H9 (cell line): ENCODE data around the gene COL4A2. TPM values are rescaled to one million over a fixed set of nuclear protein-coding genes. Genes with fewer than 3 reads are reported as not detected.

Experiments
- DNase-seq: peaks from one replicate; pipeline ENCODE4 v3.0.0-alpha.2; 2017
- H2AFZ ChIP-seq: one replicate; pipeline ENCODE4 v1.6.1; 2013; ENCODE audit warnings: mild to moderate bottlenecking, low read length, control low read depth, moderate library complexity
- H2AK5ac ChIP-seq: 2 replicates; pipeline ENCODE4 v1.6.1; 2013; ENCODE audit warnings: low read length, control low read depth, mixed read lengths; ENCODE audit not compliant: insufficient read length
- H2BK120ac ChIP-seq: one replicate; pipeline ENCODE4 v1.6.1; 2013; ENCODE audit warnings: low read depth, mild to moderate bottlenecking, low read length, control low read depth, inconsistent platforms; ENCODE audit not compliant: poor library complexity, severe bottlenecking
- H2BK12ac ChIP-seq: 2 replicates; pipeline ENCODE4 v1.6.1; 2013; ENCODE audit warnings: low read length, control low read depth, mixed read lengths, low read depth; ENCODE audit not compliant: insufficient read length
- H2BK15ac ChIP-seq: 2 replicates; pipeline ENCODE4 v1.6.1; 2013; ENCODE audit warnings: low read depth, low read length, control low read depth
- H2BK20ac ChIP-seq: one replicate; pipeline ENCODE4 v1.6.1; 2013; ENCODE audit warnings: low read depth, mild to moderate bottlenecking, low read length, control low read depth, inconsistent platforms; ENCODE audit not compliant: poor library complexity, severe bottlenecking
- H2BK5ac ChIP-seq: 2 replicates; pipeline ENCODE4 v1.6.1; 2013; ENCODE audit warnings: low read length, control low read depth, mixed read lengths; ENCODE audit not compliant: insufficient read length
- H3K14ac ChIP-seq: 2 replicates; pipeline ENCODE4 v1.6.1; 2013; ENCODE audit warnings: low read length, control low read depth; ENCODE audit not compliant: insufficient read depth
- H3K18ac ChIP-seq: 2 replicates; pipeline ENCODE4 v1.6.1; 2013; ENCODE audit warnings: low read depth, mild to moderate bottlenecking, mixed read lengths, low read length, control low read depth; ENCODE audit not compliant: insufficient read length
- H3K23ac ChIP-seq: 2 replicates; pipeline ENCODE4 v1.6.1; 2013; ENCODE audit warnings: low read length, control low read depth, mixed read lengths, low read depth; ENCODE audit not compliant: insufficient read length
- H3K23me2 ChIP-seq: 2 replicates; pipeline ENCODE4 v1.6.1; 2013; ENCODE audit warnings: low read depth, mild to moderate bottlenecking, mixed read lengths, low read length, control low read depth; ENCODE audit not compliant: insufficient read length, poor library complexity, severe bottlenecking
- H3K27ac ChIP-seq: 2 replicates; pipeline ENCODE4 v1.5.1; 2013; ENCODE audit warnings: low read length, control low read depth, mixed read lengths, low read depth; ENCODE audit not compliant: insufficient read length
- H3K27me3 ChIP-seq: 2 replicates; pipeline ENCODE4 v1.6.1; 2013; ENCODE audit warnings: low read length, control low read depth, inconsistent platforms; ENCODE audit not compliant: insufficient read depth
- H3K4ac ChIP-seq: 2 replicates; pipeline ENCODE4 v1.6.1; 2013; ENCODE audit warnings: low read depth, mild to moderate bottlenecking, control low read depth, inconsistent platforms, low read length, moderate library complexity
- H3K4me1 ChIP-seq: 2 replicates; pipeline ENCODE4 v1.6.1; 2013; ENCODE audit warnings: low read length, control low read depth, inconsistent platforms; ENCODE audit not compliant: insufficient read depth
- H3K4me2 ChIP-seq: 2 replicates; pipeline ENCODE4 v1.6.1; 2013; ENCODE audit warnings: low read length, control low read depth, mixed read lengths; ENCODE audit not compliant: insufficient read length, insufficient read depth
- H3K56ac ChIP-seq: 2 replicates; pipeline ENCODE4 v1.6.1; 2013; ENCODE audit warnings: low read depth, mild to moderate bottlenecking, mixed read lengths, low read length, control low read depth; ENCODE audit not compliant: insufficient read length
- H3K79me1 ChIP-seq: 2 replicates; pipeline ENCODE4 v1.6.1; 2013; ENCODE audit warnings: low read depth, mild to moderate bottlenecking, moderate library complexity, low read length, control low read depth, inconsistent platforms; ENCODE audit not compliant: insufficient read depth, poor library complexity, severe bottlenecking
- H3K79me2 ChIP-seq: 2 replicates; pipeline ENCODE4 v1.6.1; 2013; ENCODE audit warnings: low read length, control low read depth, inconsistent platforms; ENCODE audit not compliant: insufficient read depth
- H3K9ac ChIP-seq: 2 replicates; pipeline ENCODE4 v1.6.1; 2013; ENCODE audit warnings: low read length, control low read depth, mixed read lengths; ENCODE audit not compliant: insufficient read length; ENCODE audit errors: extremely low read depth
- H3K9me3 ChIP-seq: one replicate; pipeline ENCODE4 v1.6.1; 2013; ENCODE audit warnings: low read depth, low read length, inconsistent platforms; ENCODE audit not compliant: control insufficient read depth
- H3T11ph ChIP-seq: one replicate; pipeline ENCODE4 v1.6.1; 2013; ENCODE audit warnings: mild to moderate bottlenecking, low read length, control low read depth, inconsistent platforms
- H4K20me1 ChIP-seq: one replicate; pipeline ENCODE4 v1.6.1; 2013; ENCODE audit not compliant: control insufficient read depth, insufficient read length, insufficient read depth
- H4K5ac ChIP-seq: 2 replicates; pipeline ENCODE4 v1.6.1; 2013; ENCODE audit warnings: low read depth, mild to moderate bottlenecking, mixed read lengths, low read length, control low read depth; ENCODE audit not compliant: insufficient read length
- H4K8ac ChIP-seq: replicated peaks from 2 replicates; pipeline ENCODE4 v1.6.1; 2013; ENCODE audit warnings: low read length, control low read depth, mixed read lengths, low read depth; ENCODE audit not compliant: insufficient read length
- H4K91ac ChIP-seq: 2 replicates; pipeline ENCODE4 v1.6.1; 2013; ENCODE audit warnings: low read depth, mild to moderate bottlenecking, moderate library complexity, mixed read lengths, low read length, control low read depth; ENCODE audit not compliant: insufficient read length
- H3K27ac Mint-ChIP-seq, 3 experiments: 2 replicates in 2 of 3; 3 replicates in 1 of 3; pipeline ENCODE4 v1.8.0; 2020 to 2021; ENCODE audit warnings: mixed read lengths in 3 of 3, mild to moderate bottlenecking in 1 of 3, moderate library complexity in 1 of 3
- H3K27me3 Mint-ChIP-seq: 2 replicates; pipeline ENCODE4 v1.8.0; 2021; ENCODE audit warnings: low read depth, mild to moderate bottlenecking, moderate library complexity, mixed read lengths
- H3K36me3 Mint-ChIP-seq, 3 experiments: 2 replicates in 2 of 3; 3 replicates in 1 of 3; pipeline ENCODE4 v1.8.0; 2020 to 2021; ENCODE audit warnings: low read depth in 3 of 3, mixed read lengths in 3 of 3; ENCODE audit not compliant: insufficient read depth in 1 of 3
- H3K4me1 Mint-ChIP-seq, 2 experiments: 2 replicates each; pipeline ENCODE4 v1.8.0; 2020; ENCODE audit warnings: mixed read lengths in 2 of 2
- H3K4me3 Mint-ChIP-seq, 2 experiments: 2 replicates in 1 of 2; 3 replicates in 1 of 2; pipeline ENCODE4 v1.8.0; 2020 to 2021; ENCODE audit warnings: mild to moderate bottlenecking in 2 of 2, mixed read lengths in 2 of 2, moderate library complexity in 1 of 2
- H3K9me3 Mint-ChIP-seq, 2 experiments: 2 replicates in 1 of 2; 3 replicates in 1 of 2; pipeline ENCODE4 v1.8.0; 2020; ENCODE audit warnings: mild to moderate bottlenecking in 2 of 2, mixed read lengths in 2 of 2, moderate library complexity in 1 of 2
- CTCF ChIP-seq: fragments of 200-600 bp; sonication (generic); conservative IDR thresholded peaks from 3 replicates; pipeline ENCODE4 v1.8.0; 2021; ENCODE audit warnings: antibody characterized with exemption, mild to moderate bottlenecking
- WGBS: extraction: QIAGEN DNeasy Blood & Tissue Kit; methylation state at CpG from one replicate; pipeline ENCODE4 v1.1.7; 2013; ENCODE audit warnings: missing lambda C conversion rate, low lambda C conversion rate, mixed read lengths; ENCODE audit not compliant: insufficient read length; ENCODE audit errors: extremely low coverage; 5-methylcytosine and 5-hydroxymethylcytosine counted together
- total RNA-seq: library from RNA; stranded (reverse); gene quantifications from 2 replicates; pipeline ENCODE4 v1.2.1, GENCODE V29; 2021

COL4A2 gene
- total RNA-seq, 1 experiment from 2014 or later, result 76.5 TPM

GRCh38 chr13:110443622-110444225, 136.6 kb downstream of the COL4A2 start:
- no peak overlapping the region for H2BK20ac ChIP-seq
- no peak overlapping the region for H2BK15ac ChIP-seq
- no peak overlapping the region for H3K9ac ChIP-seq
- H3K4me2 ChIP-seq, result no peak overlapping the region
- H3K4me1 ChIP-seq, result no peaks in the 10 kb centered on the region; the same call in 1 of the 2 replicates
- no CpG with 5 or more reads among the region's 12 CpGs for WGBS
- H3K79me2 ChIP-seq, result no peaks in the 10 kb centered on the region
- no peaks in the 10 kb centered on the region for H4K20me1 ChIP-seq
- Mint-ChIP-seq H3K36me3 (peaks cover 8 to 31% (median 22%) of the 10 kb centered on the region in 3 experiments; a peak in 6 of 7 replicates), H3K4me1 (peaks cover 0 to 17% of the 10 kb centered on the region in 2 experiments; a peak in 2 of 4 replicates), H3K27me3 (no peaks in the 10 kb centered on the region), H3K4me3 (no peak overlapping the region), H3K9me3 (no peaks in the 10 kb centered on the region), H3K27ac (peak overlapping the region in 1 of 3 experiments; percentile 29; a peak in 1 of 7 replicates)
- H3K79me1 ChIP-seq, result no peaks in the 10 kb centered on the region
- no peak for TF ChIP-seq CTCF
- no peak overlapping the region for H3K4ac ChIP-seq
- DNase-seq, result no peak
- H3K14ac ChIP-seq, result no peak overlapping the region; the same call in 1 of the 2 replicates
- no peak overlapping the region for H3K27ac ChIP-seq
- no peak overlapping the region for H3K23ac ChIP-seq
- H2BK12ac ChIP-seq, result no peak overlapping the region
- no peak overlapping the region for H2BK5ac ChIP-seq
- H4K8ac ChIP-seq, result no peak overlapping the region
- H2AK5ac ChIP-seq, result no peak overlapping the region
- no peak overlapping the region for H4K91ac ChIP-seq
- H3K23me2 ChIP-seq, result no peaks in the 10 kb centered on the region
- no peak overlapping the region for H3K18ac ChIP-seq
- no peak overlapping the region for H3T11ph ChIP-seq
- H4K5ac ChIP-seq, result no peak overlapping the region
- no peak overlapping the region for H2AFZ ChIP-seq
- no peak overlapping the region for H3K56ac ChIP-seq
- H2BK120ac ChIP-seq, result no peak overlapping the region
- no peaks in the 10 kb centered on the region for H3K27me3 ChIP-seq
- H3K9me3 ChIP-seq, result no peaks in the 10 kb centered on the region
